Measurements from ENCODE around the gene NEURL1. TPM values are rescaled to one million over a fixed set of nuclear protein-coding genes. Genes with fewer than 3 reads are reported as not detected.
A peak's percentile ranks its signal among the peaks of the same experiment; 100 is the strongest.

NEURL1 gene
- total and polyA plus RNA-seq, 2 experiments from 2014 or later = 2.7 to 3.5 TPM

GRCh38 chr10:103552856-103553742 lies 59.6 kb downstream of the NEURL1 start:
- no peaks in the 10 kb centered on the region for H3K9me3 ChIP-seq (ENCODE audit: low read depth)
- no peaks in the 10 kb centered on the region for H3K4me1 ChIP-seq (ENCODE audit: low read depth)
- no peak for TF ChIP-seq CTCF (IDR thresholded peaks at IDR 0.05; ENCODE audit: low read depth, low read length)
- H3K27me3 ChIP-seq = no peaks in the 10 kb centered on the region
- H3K27ac ChIP-seq = no peak overlapping the region
- H3K36me3 ChIP-seq = no peaks in the 10 kb centered on the region
- no peak overlapping the region for H3K4me3 ChIP-seq
- DNase-seq (ENCODE audit: low read depth in 1 of 2, low spot score in 1 of 2) = no peak

GRCh38 chr10:103553743-103554487 lies 60.4 kb downstream of the NEURL1 start:
- no peak for TF ChIP-seq CTCF (IDR thresholded peaks at IDR 0.05; ENCODE audit: low read depth, low read length)
- Histone ChIP-seq H3K4me1 (ENCODE audit: low read depth) (no peaks in the 10 kb centered on the region), H3K27me3 (no peaks in the 10 kb centered on the region), H3K36me3 (no peaks in the 10 kb centered on the region), H3K9me3 (ENCODE audit: low read depth) (no peaks in the 10 kb centered on the region), H3K27ac (no peak overlapping the region), H3K4me3 (no peak overlapping the region)
- no peak for DNase-seq (ENCODE audit: low read depth in 1 of 2, low spot score in 1 of 2)

GRCh38 chr10:103554488-103555324 lies 61.2 kb downstream of the NEURL1 start:
- Histone ChIP-seq H3K36me3 (no peaks in the 10 kb centered on the region), H3K4me3 (peak overlapping the region; percentile 41), H3K27ac (no peak overlapping the region), H3K4me1 (ENCODE audit: low read depth) (no peaks in the 10 kb centered on the region), H3K27me3 (no peaks in the 10 kb centered on the region), H3K9me3 (ENCODE audit: low read depth) (no peaks in the 10 kb centered on the region)
- peak; percentile 63 to 85 for DNase-seq (ENCODE audit: low read depth in 1 of 2, low spot score in 1 of 2)
- TF ChIP-seq CTCF (IDR thresholded peaks at IDR 0.05; ENCODE audit: low read depth, low read length) = no peak

- H3K4me3 ChIP-seq = peak overlapping the region; percentile 41
- H3K36me3 ChIP-seq = no peaks in the 10 kb centered on the region
- no peak for TF ChIP-seq CTCF (IDR thresholded peaks at IDR 0.05; ENCODE audit: low read depth, low read length)
- no peak overlapping the region for H3K27ac ChIP-seq
- DNase-seq (ENCODE audit: low read depth in 1 of 2, low spot score in 1 of 2) = no peak
- no peaks in the 10 kb centered on the region for H3K27me3 ChIP-seq
- H3K9me3 ChIP-seq (ENCODE audit: low read depth) = no peaks in the 10 kb centered on the region
- no peaks in the 10 kb centered on the region for H3K4me1 ChIP-seq (ENCODE audit: low read depth)
These were observed 61.8 kb downstream of the NEURL1 start for GRCh38 chr10:103555325-103555649.

GRCh38 chr10:103555712-103556111 lies 62.2 kb downstream of the NEURL1 start:
- DNase-seq (ENCODE audit: low read depth in 1 of 2, low spot score in 1 of 2) = no peak
- Histone ChIP-seq H3K4me1 (ENCODE audit: low read depth) (no peaks in the 10 kb centered on the region), H3K36me3 (no peaks in the 10 kb centered on the region), H3K4me3 (peak overlapping the region; percentile 41), H3K27me3 (no peaks in the 10 kb centered on the region), H3K27ac (no peak overlapping the region), H3K9me3 (ENCODE audit: low read depth) (no peaks in the 10 kb centered on the region)
- TF ChIP-seq CTCF (IDR thresholded peaks at IDR 0.05; ENCODE audit: low read depth, low read length) = no peak

Data from cardiac muscle cell (in vitro differentiated cells and primary cell).